ENCODE measurements around the gene UBR1. TPM values are rescaled to one million over a fixed set of nuclear protein-coding genes. Genes with fewer than 3 reads are reported as not detected.

Gene UBR1
- total RNA-seq, 4 donors from 2014 or later: 39.3 to 50.5 (median 40.8) TPM

DNA sequence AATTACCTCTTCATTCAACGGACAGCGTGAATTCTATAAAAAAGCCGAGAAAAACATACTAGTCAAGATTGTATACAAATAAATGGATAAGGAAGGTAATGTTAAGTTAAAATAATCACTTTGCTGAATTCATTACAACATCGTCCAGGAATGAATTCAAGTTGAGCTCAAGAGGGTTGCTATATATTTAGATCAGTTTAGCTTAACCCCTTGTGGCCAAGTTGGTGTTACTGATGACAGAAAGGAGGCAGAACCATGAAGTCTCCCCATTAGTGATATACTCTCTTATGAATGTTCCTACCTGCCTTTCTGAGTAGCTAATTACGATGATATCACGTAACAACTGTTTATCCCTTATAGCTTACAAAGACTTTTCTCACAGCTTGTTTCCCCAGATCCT is 34.9 kb downstream of the UBR1 start:
- no peak overlapping the region for H3K4me3 ChIP-seq (replicated peaks in 1 of 3)
- H3K9me3 ChIP-seq: no peaks in the 10 kb centered on the region
- intact Hi-C loops (cut with DNase I): no loop called here
- H3K27ac ChIP-seq: no peak overlapping the region
- WGBS, 2 donors: 90 to 92% methylated on average over 6 of the region's 6 CpGs
- no peak for DNase-seq
- peaks cover 18 to 22% of the 10 kb centered on the region in 2 donors for H3K36me3 ChIP-seq
- no peaks in the 10 kb centered on the region for H3K4me1 ChIP-seq
- H3K27me3 ChIP-seq: no peaks in the 10 kb centered on the region
- TF ChIP-seq, protein P1, sequence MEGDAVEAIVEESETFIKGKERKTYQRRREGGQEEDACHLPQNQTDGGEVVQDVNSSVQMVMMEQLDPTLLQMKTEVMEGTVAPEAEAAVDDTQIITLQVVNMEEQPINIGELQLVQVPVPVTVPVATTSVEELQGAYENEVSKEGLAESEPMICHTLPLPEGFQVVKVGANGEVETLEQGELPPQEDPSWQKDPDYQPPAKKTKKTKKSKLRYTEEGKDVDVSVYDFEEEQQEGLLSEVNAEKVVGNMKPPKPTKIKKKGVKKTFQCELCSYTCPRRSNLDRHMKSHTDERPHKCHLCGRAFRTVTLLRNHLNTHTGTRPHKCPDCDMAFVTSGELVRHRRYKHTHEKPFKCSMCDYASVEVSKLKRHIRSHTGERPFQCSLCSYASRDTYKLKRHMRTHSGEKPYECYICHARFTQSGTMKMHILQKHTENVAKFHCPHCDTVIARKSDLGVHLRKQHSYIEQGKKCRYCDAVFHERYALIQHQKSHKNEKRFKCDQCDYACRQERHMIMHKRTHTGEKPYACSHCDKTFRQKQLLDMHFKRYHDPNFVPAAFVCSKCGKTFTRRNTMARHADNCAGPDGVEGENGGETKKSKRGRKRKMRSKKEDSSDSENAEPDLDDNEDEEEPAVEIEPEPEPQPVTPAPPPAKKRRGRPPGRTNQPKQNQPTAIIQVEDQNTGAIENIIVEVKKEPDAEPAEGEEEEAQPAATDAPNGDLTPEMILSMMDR (IDR thresholded peaks at IDR 0.05): no peak
- TF ChIP-seq POLR2A (IDR thresholded peaks at IDR 0.05): no peak

DNA sequence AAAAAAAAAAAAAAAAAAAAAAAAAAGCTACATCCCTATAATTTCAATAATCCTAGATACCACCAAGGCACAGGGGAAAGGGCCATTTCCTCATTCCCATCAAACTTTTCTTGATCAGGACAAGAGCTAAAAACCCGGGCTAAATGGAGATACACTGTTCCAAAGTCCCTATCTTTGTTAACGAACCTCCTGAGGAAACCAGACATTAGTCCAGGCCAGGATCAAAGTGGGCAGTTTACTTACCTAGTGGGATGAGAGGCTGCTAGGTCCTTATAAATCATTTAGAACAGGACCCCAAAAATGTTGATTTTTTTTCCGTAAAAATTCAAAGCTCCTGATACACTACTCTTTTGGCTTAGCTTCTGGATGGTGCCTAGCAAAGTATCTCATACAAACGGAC is 35.6 kb downstream of the UBR1 start:
- Histone ChIP-seq H3K4me3 (replicated peaks in 1 of 3) (no peak overlapping the region), H3K4me1 (no peaks in the 10 kb centered on the region), H3K9me3 (no peaks in the 10 kb centered on the region), H3K36me3 (peaks cover 18 to 22% of the 10 kb centered on the region in 2 donors), H3K27ac (no peak overlapping the region), H3K27me3 (no peaks in the 10 kb centered on the region)
- 92 to 93% methylated on average over 4 of the region's 4 CpGs for WGBS, 2 donors
- TF ChIP-seq POLR2A (IDR thresholded peaks at IDR 0.05): no peak
- TF ChIP-seq, protein P1 (IDR thresholded peaks at IDR 0.05): no peak
- intact Hi-C loops (cut with DNase I): no loop called here
- DNase-seq: no peak

DNA sequence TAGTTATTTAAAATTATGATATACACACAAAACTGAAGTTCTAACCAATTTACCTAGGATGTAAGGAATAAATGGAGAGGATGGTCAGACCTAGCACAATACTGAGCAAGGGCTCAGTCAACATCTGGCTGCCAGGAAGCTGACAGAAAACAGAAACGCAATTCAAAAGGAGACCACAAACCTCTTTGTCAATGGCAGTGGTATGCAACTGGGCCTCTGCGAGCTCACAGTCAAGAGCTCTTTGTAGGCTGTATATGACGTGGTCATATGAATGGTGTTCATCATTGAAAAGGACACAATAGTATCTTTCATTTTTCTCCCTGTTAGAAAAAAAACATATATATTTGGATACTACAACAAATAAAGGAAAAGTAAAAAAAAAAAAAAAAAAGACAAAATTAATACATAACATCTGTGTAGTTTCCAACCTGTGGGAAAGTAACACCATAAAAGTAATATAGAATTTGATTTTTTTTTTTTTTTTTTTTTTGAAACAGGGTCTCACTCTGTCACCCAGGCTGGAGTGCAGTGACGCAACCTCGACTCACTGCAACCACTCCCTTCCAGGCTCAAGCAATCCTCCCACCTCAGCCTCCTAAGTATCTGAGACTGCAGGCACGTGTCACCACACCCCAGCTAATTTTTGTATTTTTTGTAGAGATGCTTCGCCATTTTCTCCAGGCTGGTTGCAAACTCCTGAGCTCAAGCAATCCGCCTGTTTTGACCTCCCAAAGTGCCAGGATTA is 37.9 kb downstream of the UBR1 start:
- Histone ChIP-seq H3K27ac (no peak overlapping the region), H3K9me3 (no peaks in the 10 kb centered on the region), H3K36me3 (peaks cover 17 to 18% of the 10 kb centered on the region in 2 donors), H3K27me3 (no peaks in the 10 kb centered on the region), H3K4me3 (replicated peaks in 1 of 3) (no peak overlapping the region), H3K4me1 (no peaks in the 10 kb centered on the region)
- no peak for DNase-seq
- intact Hi-C loops (cut with DNase I): no loop called here
- WGBS, 2 donors: 92 to 94% methylated on average over 8 of the region's 8 CpGs
- TF ChIP-seq POLR2A (IDR thresholded peaks at IDR 0.05): no peak
- TF ChIP-seq, protein P1 (IDR thresholded peaks at IDR 0.05): no peak

- TF ChIP-seq, protein P1 (IDR thresholded peaks at IDR 0.05): no peak
- no peak for TF ChIP-seq POLR2A (IDR thresholded peaks at IDR 0.05)
- intact Hi-C loops (cut with DNase I): no loop called here
- peaks cover 32 to 47% of the 10 kb centered on the region in 2 donors for H3K36me3 ChIP-seq
- H3K27ac ChIP-seq: no peak overlapping the region
- H3K9me3 ChIP-seq: no peaks in the 10 kb centered on the region
- no peak overlapping the region for H3K4me3 ChIP-seq (replicated peaks in 1 of 3)
- DNase-seq: no peak
- H3K4me1 ChIP-seq: no peaks in the 10 kb centered on the region
- no peaks in the 10 kb centered on the region for H3K27me3 ChIP-seq
These were observed 49.1 kb downstream of the UBR1 start for GRCh38 chr15:43056696-43057095.

DNA sequence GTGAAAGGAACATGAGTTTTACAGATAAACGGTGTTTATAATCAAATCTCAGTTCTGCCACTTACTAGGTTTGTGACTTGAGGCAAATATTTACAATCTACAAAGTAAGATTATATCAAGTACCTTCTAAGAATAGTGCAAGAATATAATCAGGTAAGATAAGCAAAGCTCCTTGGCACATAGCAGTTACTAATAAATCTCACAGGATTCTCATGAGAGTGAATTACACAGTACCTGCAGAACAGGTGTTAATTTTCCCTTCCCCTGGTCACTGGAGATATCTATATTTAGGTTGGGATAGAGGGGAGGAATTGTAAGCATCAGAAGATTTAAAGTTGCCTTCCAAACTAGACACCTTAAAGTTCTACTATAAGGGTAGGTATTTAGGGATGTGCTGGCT is 53.0 kb downstream of the UBR1 start:
- TF ChIP-seq POLR2A (IDR thresholded peaks at IDR 0.05): no peak
- TF ChIP-seq, protein P1 (IDR thresholded peaks at IDR 0.05): no peak
- DNase-seq: no peak
- whole genome bisulfite sequencing, 2 donors: 96 to 97% methylated on average over 1 of the region's 1 CpG
- Histone ChIP-seq H3K27me3 (no peaks in the 10 kb centered on the region), H3K27ac (no peak overlapping the region), H3K36me3 (peaks cover 13 to 27% of the 10 kb centered on the region in 2 donors), H3K9me3 (no peaks in the 10 kb centered on the region), H3K4me3 (replicated peaks in 1 of 3) (no peak overlapping the region), H3K4me1 (no peaks in the 10 kb centered on the region)
- intact Hi-C loops (cut with DNase I): no loop called here
